Measurements from ENCODE around the gene CRELD2. TPM values are rescaled to one million over a fixed set of nuclear protein-coding genes. Genes with fewer than 3 reads are reported as not detected.

Gene CRELD2
- total and polyA plus RNA-seq, 2 experiments from 2014 or later = 35.7 to 47.7 TPM

DNA sequence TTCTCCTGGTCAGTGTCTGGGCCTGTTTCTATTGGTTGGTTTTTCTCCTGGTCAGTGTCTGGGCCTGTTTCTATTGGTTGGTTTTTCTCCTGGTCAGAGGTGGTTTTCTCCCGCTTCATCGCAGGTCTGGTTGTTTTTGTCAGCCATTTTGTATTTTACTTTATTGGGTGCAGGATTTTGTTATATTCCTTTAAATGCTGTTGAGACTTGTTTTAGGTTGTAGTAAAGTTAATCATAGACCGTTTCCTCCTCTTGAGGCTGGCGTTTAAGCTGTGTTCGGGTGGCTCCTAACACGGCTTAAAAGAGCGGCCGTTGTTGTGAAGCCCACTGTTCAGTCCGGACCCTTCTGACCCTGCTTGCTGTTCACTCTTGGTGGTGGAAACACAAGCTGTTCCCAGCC, 38.6 kb upstream of the CRELD2 start:
- Histone ChIP-seq H3K27me3 (ENCODE audit: insufficient read depth) (no peaks in the 10 kb centered on the region), H3K27ac (ENCODE audit: low read depth) (0 out of 2 replicates have a peak overlapping the region, but pooled peaks have one; percentile 74), H3K4me1 (ENCODE audit: insufficient read depth) (no peaks in the 10 kb centered on the region), H3K36me3 (ENCODE audit: insufficient read depth) (no peaks in the 10 kb centered on the region; the same call in 1 of the 2 replicates), H4K20me1 (replicated peaks; ENCODE audit: insufficient read depth) (peaks cover 31% of the 10 kb centered on the region), H3K4me2 (no peak overlapping the region), H2AFZ (no peak overlapping the region), H3F3A (replicated peaks; ENCODE audit: low read depth) (no peaks in the 10 kb centered on the region), H3K9me2 (ENCODE audit: insufficient read depth) (no peaks in the 10 kb centered on the region), H3K4me3 (no peak overlapping the region), H3K79me2 (replicated peaks; ENCODE audit: insufficient read depth) (peaks cover 79% of the 10 kb centered on the region)
- Mint-ChIP-seq H3K4me1 (peaks cover 10% of the 10 kb centered on the region; the same call in 2 of the 3 replicates), H3K9me3 (peaks cover 18% of the 10 kb centered on the region), H3K27ac (peak overlapping the region; percentile 37; the same call in 1 of the 2 replicates), H3K27me3 (ENCODE audit: insufficient read depth, low read depth, poor library complexity) (peaks cover 6% of the 10 kb centered on the region), H3K4me3 (no peak overlapping the region), H3K36me3 (ENCODE audit: low read depth) (peaks cover 55% of the 10 kb centered on the region)
- no peak for TF ChIP-seq NANOG (IDR thresholded peaks at IDR 0.05; ENCODE audit: borderline replicate concordance)
- TF ChIP-seq ZNF114 (CRISPR knock-in tag; IDR thresholded peaks at IDR 0.05) = no peak
- no peak for DNase-seq (ENCODE audit: low spot score)
- no peak for ATAC-seq

GRCh38 chr22:49880281-49880680, 38.2 kb upstream of the CRELD2 start:
- no peaks in the 10 kb centered on the region for H3K4me1 ChIP-seq (ENCODE audit: insufficient read depth)
- peak; percentile 87 for ATAC-seq
- no peak overlapping the region for H3K4me3 ChIP-seq
- TF ChIP-seq, protein P1, sequence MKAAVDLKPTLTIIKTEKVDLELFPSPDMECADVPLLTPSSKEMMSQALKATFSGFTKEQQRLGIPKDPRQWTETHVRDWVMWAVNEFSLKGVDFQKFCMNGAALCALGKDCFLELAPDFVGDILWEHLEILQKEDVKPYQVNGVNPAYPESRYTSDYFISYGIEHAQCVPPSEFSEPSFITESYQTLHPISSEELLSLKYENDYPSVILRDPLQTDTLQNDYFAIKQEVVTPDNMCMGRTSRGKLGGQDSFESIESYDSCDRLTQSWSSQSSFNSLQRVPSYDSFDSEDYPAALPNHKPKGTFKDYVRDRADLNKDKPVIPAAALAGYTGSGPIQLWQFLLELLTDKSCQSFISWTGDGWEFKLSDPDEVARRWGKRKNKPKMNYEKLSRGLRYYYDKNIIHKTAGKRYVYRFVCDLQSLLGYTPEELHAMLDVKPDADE (IDR thresholded peaks at IDR 0.05) = no peak
- Mint-ChIP-seq H3K27ac (peak overlapping the region; percentile 37), H3K4me3 (no peak overlapping the region), H3K36me3 (ENCODE audit: low read depth) (peaks cover 56% of the 10 kb centered on the region), H3K4me1 (peaks cover 10% of the 10 kb centered on the region; the same call in 2 of the 3 replicates), H3K9me3 (peaks cover 15% of the 10 kb centered on the region), H3K27me3 (ENCODE audit: insufficient read depth, low read depth, poor library complexity) (peaks cover 6% of the 10 kb centered on the region)
- H3K79me2 ChIP-seq (replicated peaks; ENCODE audit: insufficient read depth) = peaks cover 76% of the 10 kb centered on the region
- H4K20me1 ChIP-seq (replicated peaks; ENCODE audit: insufficient read depth) = peaks cover 29% of the 10 kb centered on the region
- no peaks in the 10 kb centered on the region for H3K27me3 ChIP-seq (ENCODE audit: insufficient read depth)
- no peak overlapping the region for H2AFZ ChIP-seq
- DNase-seq (ENCODE audit: low spot score) = peak; percentile 57
- no peak overlapping the region for H3K4me2 ChIP-seq
- H3F3A ChIP-seq (replicated peaks; ENCODE audit: low read depth) = no peaks in the 10 kb centered on the region
- H3K36me3 ChIP-seq (ENCODE audit: insufficient read depth) = no peaks in the 10 kb centered on the region; the same call in 1 of the 2 replicates
- H3K27ac ChIP-seq (ENCODE audit: low read depth) = 0 out of 2 replicates have a peak overlapping the region, but pooled peaks have one; percentile 74
- H3K9me2 ChIP-seq (ENCODE audit: insufficient read depth) = no peaks in the 10 kb centered on the region

- H3K27me3 ChIP-seq (ENCODE audit: insufficient read depth) = no peaks in the 10 kb centered on the region
- Mint-ChIP-seq H3K27ac (no peak overlapping the region), H3K27me3 (ENCODE audit: insufficient read depth, low read depth, poor library complexity) (peaks cover 6% of the 10 kb centered on the region), H3K4me3 (no peak overlapping the region), H3K36me3 (ENCODE audit: low read depth) (peaks cover 61% of the 10 kb centered on the region), H3K4me1 (peaks cover 10% of the 10 kb centered on the region; the same call in 2 of the 3 replicates), H3K9me3 (peaks cover 15% of the 10 kb centered on the region)
- H3K27ac ChIP-seq (ENCODE audit: low read depth) = no peak overlapping the region
- no peak overlapping the region for H3K4me3 ChIP-seq
- H2AFZ ChIP-seq = no peak overlapping the region
- ATAC-seq (no peak), DNase-seq (ENCODE audit: low spot score) (no peak)
- no peaks in the 10 kb centered on the region; the same call in 1 of the 2 replicates for H3K36me3 ChIP-seq (ENCODE audit: insufficient read depth)
- H3K79me2 ChIP-seq (replicated peaks; ENCODE audit: insufficient read depth) = peaks cover 63% of the 10 kb centered on the region
- no peak overlapping the region for H3K4me2 ChIP-seq
- H4K20me1 ChIP-seq (replicated peaks; ENCODE audit: insufficient read depth) = peaks cover 31% of the 10 kb centered on the region
- no peaks in the 10 kb centered on the region for H3K9me2 ChIP-seq (ENCODE audit: insufficient read depth)
- no peaks in the 10 kb centered on the region for H3K4me1 ChIP-seq (ENCODE audit: insufficient read depth)
- no peaks in the 10 kb centered on the region for H3F3A ChIP-seq (replicated peaks; ENCODE audit: low read depth)
- TF ChIP-seq ZNF462 (CRISPR knock-in tag; IDR thresholded peaks at IDR 0.05) = no peak
- no peak for TF ChIP-seq ZNF114 (CRISPR knock-in tag; IDR thresholded peaks at IDR 0.05)
- TF ChIP-seq CREB1 (CRISPR knock-in tag; IDR thresholded peaks at IDR 0.05; ENCODE audit: low read depth) = no peak
- TF ChIP-seq EZH2phosphoT487 (IDR thresholded peaks at IDR 0.05; ENCODE audit: unreplicated experiment) = no peak
- no peak for TF ChIP-seq EZH2 (IDR thresholded peaks at IDR 0.05; ENCODE audit: low read depth, unreplicated experiment)
- TF ChIP-seq, protein P1 (IDR thresholded peaks at IDR 0.05) = no peak
- TF ChIP-seq JUNB (IDR thresholded peaks at IDR 0.05; ENCODE audit: unreplicated experiment) = no peak
- no peak for TF ChIP-seq NANOG (IDR thresholded peaks at IDR 0.05; ENCODE audit: borderline replicate concordance)
These were observed 36.6 kb upstream of the CRELD2 start for GRCh38 chr22:49881856-49882255.

All from GM23338 (cell line).